Activated CD4-positive, alpha-beta T cell treated with anti-CD3 and anti-CD28 coated beads, Interleukin-2, amount 10 ng/mL, durations not matched to agents 24 days and 14 days (primary cell): Measurements from ENCODE around the gene COMT. TPM values are rescaled to one million over a fixed set of nuclear protein-coding genes. Genes with fewer than 3 reads are reported as not detected.
"Not testable (repeated sequence)": the region's sequence is repeated elsewhere in the genome, so short reads cannot be mapped to it uniquely, and the experiment has no call there.

Source experiments
- DNase-seq: peaks from one replicate; pipeline ENCODE4 v3.0.0; 2022
- H3K27ac Mint-ChIP-seq: one replicate; pipeline ENCODE4 v1.8.0; 2022; ENCODE audit warnings: mild to moderate bottlenecking, mixed read lengths
- H3K27me3 Mint-ChIP-seq: one replicate; pipeline ENCODE4 v1.8.0; 2022; ENCODE audit warnings: mixed read lengths
- H3K36me3 Mint-ChIP-seq: one replicate; pipeline ENCODE4 v1.8.0; 2022; ENCODE audit warnings: low read depth, mild to moderate bottlenecking, mixed read lengths
- H3K4me1 Mint-ChIP-seq: one replicate; pipeline ENCODE4 v1.8.0; 2021; ENCODE audit warnings: mixed read lengths
- H3K4me3 Mint-ChIP-seq: one replicate; pipeline ENCODE4 v1.8.0; 2022; ENCODE audit warnings: mild to moderate bottlenecking, moderate library complexity, mixed read lengths
- H3K9me3 Mint-ChIP-seq: one replicate; pipeline ENCODE4 v1.8.0; 2021; ENCODE audit warnings: mixed read lengths
- intact Hi-C: fragments of 100-400 bp; cut with micrococcal nuclease; formaldehyde crosslinking; loops from one replicate; pipeline ENCODE4 v1.15.1; 2023
- total RNA-seq: library from RNA; stranded (reverse); gene quantifications from 2 replicates; pipeline ENCODE4 v1.2.3, GENCODE V29; 2022

Gene COMT
- total RNA-seq, 1 donor from 2014 or later: 110 TPM

DNA sequence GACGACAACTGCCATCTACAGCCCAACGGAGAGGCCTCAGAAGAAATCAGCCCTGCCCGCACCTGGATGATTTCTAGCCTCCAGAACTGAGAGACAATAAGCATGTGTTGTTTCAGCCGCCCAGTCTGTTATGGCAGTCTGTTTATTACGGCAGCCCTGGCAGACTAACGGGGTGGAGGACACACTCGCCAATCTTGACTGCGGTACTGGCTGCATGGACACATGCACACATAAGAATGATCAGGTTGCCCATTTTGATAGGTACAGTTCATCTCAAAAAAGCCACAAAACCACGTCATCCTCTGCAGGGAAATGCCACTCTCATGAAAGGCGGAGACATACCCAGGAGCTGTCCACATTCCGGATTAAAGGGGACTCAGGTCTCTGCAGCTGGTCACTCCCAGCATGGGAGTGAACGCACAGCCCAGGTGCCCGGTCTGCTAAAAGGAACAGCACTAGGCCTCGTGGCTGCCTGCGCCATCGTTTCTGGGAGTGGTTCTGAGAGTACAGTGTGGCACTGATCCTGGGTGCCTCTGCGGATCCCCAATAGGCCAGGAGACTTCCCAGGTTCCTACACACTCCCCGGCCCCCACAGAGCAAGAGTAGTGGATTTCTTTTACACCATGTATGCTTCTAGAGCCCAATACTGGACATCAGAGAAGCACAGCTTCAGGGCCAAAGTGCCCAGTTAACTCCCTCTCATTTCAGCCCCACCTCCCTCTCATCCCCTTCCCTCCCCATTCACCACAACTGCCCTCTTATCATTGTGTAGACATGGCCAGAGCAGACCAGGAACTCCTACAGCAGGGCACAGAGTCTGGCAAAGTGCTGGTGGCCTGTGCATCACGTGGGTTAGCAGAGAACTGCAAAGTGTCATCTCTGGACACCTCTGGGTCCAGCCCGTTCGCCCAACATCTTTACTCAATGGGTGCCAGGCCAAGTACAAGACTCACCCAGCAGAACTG lies 11.7 kb upstream of the COMT start:
- Mint-ChIP-seq H3K27me3 (no peaks in the 10 kb centered on the region), H3K36me3 (no peaks in the 10 kb centered on the region), H3K9me3 (no peaks in the 10 kb centered on the region), H3K27ac (no peak overlapping the region), H3K4me1 (no peaks in the 10 kb centered on the region), H3K4me3 (no peak overlapping the region)
- intact Hi-C loops: no loop called here
- DNase-seq: no peak

DNA sequence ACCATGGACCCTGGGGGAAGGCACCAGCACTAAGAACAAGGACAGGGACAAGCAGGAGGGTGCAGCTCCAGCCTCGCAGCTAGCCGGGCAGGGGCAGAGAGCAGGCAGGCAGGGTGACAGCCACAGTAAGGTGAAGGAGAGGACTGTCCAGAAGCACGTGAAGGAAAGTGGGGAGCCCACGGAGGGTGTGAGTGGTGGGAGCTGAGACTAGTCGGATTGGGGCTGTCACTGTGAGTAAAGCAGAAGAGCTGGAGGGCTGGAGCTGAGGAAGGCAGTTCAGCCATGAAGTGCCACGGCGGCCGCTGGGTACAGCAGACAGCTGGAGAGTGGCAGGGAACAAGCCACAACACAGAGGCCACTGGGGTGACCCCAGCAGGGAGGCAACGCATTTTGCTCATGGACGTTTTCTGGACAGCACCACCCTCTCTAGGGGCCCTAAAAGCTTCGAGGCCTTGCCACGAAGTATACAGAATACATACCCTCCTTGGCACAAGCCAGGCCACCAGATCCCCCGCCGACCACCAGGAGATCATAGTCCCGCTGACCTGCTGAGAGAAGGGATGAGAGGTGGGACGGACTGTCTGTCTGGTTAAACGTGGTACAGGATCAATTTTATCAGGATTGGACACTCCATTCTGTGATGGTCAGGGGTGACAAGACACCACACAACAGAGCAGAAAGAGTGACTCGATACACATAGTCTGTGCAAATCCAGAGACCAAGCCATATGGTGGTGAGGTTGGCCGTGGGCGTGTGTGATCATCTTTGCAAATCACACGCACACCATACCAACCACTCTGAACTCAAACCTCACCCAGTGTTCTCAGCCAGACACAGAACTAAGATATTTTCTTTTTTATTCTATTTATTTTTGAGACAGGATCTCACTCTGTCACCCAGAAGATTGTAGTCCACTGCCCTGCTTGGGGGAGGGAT lies 10.8 kb upstream of the COMT start:
- Mint-ChIP-seq H3K4me1 (no peaks in the 10 kb centered on the region), H3K36me3 (peaks cover 6% of the 10 kb centered on the region), H3K4me3 (no peak overlapping the region), H3K27ac (no peak overlapping the region), H3K9me3 (no peaks in the 10 kb centered on the region), H3K27me3 (no peaks in the 10 kb centered on the region)
- no peak for DNase-seq
- intact Hi-C loops: no loop called here

DNA sequence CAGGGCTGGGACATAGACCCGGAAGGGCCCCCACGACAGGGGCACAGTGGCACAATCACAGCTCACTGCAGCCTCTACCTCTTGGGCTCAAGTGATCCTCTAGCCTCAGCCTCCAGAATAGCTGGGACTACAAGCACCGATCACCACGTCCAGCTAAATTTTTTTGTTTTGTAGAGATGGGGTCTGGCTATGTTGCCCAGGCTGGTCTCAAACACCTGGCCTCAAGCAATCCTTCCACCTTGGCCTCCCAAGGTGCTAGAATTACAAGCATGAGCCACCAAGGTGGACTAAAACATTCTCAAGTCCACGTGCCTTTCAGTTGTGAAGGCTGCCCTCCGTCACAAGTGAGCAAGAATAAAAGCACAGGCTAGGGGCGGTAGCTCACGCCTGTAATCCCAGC lies 10.1 kb upstream of the COMT start:
- intact Hi-C loops: no loop called here
- H3K4me3 Mint-ChIP-seq: no peak overlapping the region
- no peaks in the 10 kb centered on the region for H3K4me1 Mint-ChIP-seq
- no peak overlapping the region for H3K27ac Mint-ChIP-seq
- no peaks in the 10 kb centered on the region for H3K27me3 Mint-ChIP-seq
- peaks cover 11% of the 10 kb centered on the region for H3K36me3 Mint-ChIP-seq
- H3K9me3 Mint-ChIP-seq: peaks cover 4% of the 10 kb centered on the region
- no peak for DNase-seq

DNA sequence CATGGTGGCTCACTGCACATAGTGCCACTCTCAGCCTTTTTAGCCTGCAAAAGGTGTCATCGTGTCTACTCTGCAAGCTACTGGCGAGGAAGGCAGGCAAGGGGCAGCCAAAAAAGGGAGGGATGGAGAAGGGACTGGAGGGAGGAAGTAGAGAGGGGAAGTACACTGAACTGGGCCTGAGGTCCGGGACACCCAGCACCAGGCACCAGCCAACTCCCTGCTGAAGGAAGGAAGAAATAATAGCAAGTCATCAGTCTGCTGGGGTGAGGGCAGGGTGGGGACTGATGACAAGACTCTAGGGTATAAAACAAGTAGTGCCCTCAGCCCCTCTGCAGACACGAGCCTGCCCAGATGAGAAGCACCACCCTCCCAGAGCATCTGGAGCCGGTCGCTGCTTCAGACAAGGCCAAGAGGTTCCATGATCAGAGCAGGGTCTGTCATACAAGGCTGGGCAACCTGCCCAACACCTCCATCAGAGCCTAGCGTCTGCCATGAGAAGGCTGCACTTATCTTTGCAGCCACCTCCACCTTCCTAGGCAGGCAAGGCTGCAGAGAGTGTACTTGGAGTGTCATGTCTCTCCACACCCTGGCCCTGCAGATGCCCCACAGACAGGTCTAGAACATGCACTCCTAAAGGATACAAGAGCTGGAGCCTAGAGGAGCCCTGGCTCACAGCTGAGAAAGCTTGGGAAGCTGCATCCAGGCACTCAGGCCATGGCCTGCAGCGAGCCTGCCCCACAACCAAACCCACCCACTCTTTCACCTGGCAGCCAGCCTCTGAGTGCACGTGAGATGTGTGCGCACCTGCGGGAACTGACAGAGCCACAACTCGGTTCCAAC lies 9.0 kb upstream of the COMT start:
- H3K27me3 Mint-ChIP-seq: no peaks in the 10 kb centered on the region
- no peaks in the 10 kb centered on the region for H3K4me1 Mint-ChIP-seq
- H3K9me3 Mint-ChIP-seq: peaks cover 6% of the 10 kb centered on the region
- peaks cover 18% of the 10 kb centered on the region for H3K36me3 Mint-ChIP-seq
- H3K4me3 Mint-ChIP-seq: no peak overlapping the region
- DNase-seq: no peak
- intact Hi-C loops: no loop called here
- no peak overlapping the region for H3K27ac Mint-ChIP-seq

DNA sequence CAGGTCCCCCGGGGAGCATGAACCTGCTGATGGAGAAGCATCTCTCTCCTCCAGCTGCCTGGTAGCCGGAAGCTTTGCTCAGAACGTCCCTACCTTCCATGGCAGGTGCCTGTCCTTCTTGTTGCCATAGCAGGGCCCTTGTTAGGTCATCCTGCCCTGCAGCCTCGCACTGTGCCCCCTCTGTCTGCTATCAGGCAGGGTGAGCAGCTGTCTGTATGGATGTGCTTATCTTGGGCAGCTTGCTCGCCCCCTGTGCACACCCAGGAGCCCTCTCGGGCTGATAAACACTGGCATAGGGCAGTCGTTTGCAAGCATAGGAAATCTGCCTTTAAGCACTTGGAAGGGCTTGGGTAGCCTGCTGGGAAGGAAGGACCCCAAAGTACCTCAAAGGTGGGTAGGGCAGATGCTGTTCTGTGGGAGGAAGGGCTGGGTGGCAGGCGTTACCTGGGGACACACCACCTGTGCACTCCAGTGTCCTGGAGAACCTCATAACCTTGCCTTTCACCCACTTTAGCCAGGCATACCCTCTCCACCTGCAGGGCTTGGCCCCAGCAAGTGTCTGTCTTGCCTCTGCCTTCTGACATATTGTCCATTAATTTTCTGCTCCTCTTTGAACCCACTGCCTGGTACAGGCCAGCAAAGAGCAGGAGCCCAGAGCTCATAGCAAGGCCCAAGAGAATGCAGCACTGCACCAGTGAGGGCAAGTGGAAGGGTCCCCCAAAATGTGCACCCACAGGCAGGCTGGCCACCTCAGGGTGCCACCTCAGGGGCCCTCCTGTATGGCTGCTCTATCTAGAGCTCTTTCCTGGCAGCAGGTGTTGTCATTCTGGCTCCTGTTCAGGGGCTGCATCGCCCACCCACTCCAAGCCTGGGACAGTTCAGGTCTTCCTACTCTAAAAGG lies 8.0 kb upstream of the COMT start:
- H3K27ac Mint-ChIP-seq: no peak overlapping the region
- no peak overlapping the region for H3K4me3 Mint-ChIP-seq
- peaks cover 6% of the 10 kb centered on the region for H3K9me3 Mint-ChIP-seq
- no peaks in the 10 kb centered on the region for H3K27me3 Mint-ChIP-seq
- no peak for DNase-seq
- intact Hi-C loops: no loop called here
- no peaks in the 10 kb centered on the region for H3K4me1 Mint-ChIP-seq
- peaks cover 20% of the 10 kb centered on the region for H3K36me3 Mint-ChIP-seq

DNA sequence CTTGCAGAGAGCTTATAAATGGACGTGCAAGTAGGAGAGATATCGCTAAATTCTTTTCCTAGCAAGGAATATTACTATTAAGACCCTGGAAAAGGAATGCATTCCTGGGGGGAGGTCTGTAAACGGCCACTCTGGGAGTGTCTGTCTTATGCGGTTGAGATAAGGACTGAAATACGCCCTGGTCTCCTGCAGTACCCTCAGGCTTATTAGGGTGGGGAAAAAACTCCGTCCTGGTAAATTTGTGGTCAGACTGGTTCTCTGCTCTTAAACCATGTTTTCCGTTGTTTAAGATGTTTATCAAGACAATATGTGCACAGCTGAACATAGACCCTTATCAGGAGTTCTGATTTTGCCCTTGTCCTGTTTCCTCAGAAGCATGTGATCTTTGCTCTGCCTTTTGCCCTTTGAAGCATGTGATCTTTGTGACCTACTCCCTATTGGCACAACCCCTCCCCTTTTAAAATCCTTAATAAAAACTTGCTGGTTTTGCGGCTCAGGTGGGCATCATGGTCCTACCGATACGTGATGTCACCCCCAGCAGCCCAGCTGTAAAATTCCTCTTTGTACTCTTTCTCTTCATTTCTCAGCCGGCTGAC lies 6.4 kb upstream of the COMT start:
- H3K9me3 Mint-ChIP-seq, H3K4me1 Mint-ChIP-seq, DNase-seq, H3K4me3 Mint-ChIP-seq, intact Hi-C loops, H3K27me3 Mint-ChIP-seq, H3K27ac Mint-ChIP-seq: not testable (repeated sequence)
- H3K36me3 Mint-ChIP-seq: peaks cover 20% of the 10 kb centered on the region

DNA sequence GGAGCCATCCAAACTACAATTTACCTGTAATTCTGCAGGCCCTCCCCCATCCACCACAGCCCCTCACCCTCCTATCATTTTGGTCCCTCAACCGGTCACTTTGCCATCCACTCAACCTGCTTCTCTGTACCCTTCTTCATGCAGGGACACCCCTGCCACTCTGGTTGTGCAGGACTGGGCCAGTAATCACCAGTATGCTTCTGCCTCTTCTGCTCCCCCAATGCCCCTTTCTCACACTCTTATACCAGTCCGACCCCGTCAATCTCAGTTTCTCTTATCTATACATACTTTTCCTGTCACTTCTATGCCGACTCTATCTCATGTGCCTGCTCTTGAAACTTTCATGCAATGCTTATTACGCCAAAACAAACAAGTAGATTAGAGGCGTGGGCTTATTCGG lies 5.1 kb upstream of the COMT start:
- peaks cover 8% of the 10 kb centered on the region for H3K4me1 Mint-ChIP-seq
- intact Hi-C loops: no loop called here
- H3K4me3 Mint-ChIP-seq: no peak overlapping the region
- H3K36me3 Mint-ChIP-seq: peaks cover 20% of the 10 kb centered on the region
- no peak for DNase-seq
- H3K27me3 Mint-ChIP-seq: no peaks in the 10 kb centered on the region
- peaks cover 6% of the 10 kb centered on the region for H3K9me3 Mint-ChIP-seq
- H3K27ac Mint-ChIP-seq: no peak overlapping the region

DNA sequence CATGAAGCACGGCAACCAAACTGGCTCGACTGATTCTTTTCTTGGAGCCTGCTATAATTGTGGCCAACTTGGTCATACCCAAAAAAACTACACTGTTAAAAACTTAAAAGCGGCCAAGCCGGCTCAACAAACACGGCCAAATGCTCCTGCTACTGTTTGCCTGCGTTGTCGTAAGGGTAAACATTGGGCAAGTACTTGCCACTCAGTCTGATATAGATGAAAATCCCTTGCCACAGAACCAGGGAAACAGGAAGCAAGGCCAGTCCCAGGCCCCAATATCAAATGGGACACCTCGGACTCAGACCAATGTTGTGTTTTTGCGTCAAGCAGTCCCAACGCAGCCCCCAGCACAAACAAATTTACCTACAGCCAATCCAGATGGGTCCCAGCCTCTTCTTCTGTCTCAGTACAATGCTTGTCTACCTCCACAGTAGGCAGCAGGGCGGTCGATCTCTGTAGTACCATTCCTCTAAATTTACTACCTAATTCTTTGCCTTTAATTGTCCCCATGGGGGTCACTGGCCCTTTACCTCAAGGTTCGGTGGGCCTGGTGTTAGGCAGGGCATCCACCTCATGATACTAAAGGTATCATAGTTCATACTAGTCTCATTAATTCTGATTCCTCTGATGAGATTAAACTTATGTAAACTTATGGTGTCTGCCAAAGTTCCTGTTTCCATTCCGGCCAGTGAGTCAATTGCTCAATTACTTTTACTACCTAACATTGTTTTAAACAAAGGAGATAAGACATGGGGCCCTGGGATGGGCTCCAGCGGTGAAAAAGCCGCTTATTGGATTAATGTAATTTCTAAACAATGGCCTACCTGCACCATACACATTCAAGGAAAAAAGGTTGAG lies 3.7 kb upstream of the COMT start:
- intact Hi-C loops: no loop called here
- Mint-ChIP-seq H3K36me3 (peaks cover 22% of the 10 kb centered on the region), H3K4me1 (peaks cover 14% of the 10 kb centered on the region), H3K27ac (no peak overlapping the region), H3K4me3 (no peak overlapping the region), H3K27me3 (no peaks in the 10 kb centered on the region), H3K9me3 (peaks cover 6% of the 10 kb centered on the region)
- DNase-seq: no peak

DNA sequence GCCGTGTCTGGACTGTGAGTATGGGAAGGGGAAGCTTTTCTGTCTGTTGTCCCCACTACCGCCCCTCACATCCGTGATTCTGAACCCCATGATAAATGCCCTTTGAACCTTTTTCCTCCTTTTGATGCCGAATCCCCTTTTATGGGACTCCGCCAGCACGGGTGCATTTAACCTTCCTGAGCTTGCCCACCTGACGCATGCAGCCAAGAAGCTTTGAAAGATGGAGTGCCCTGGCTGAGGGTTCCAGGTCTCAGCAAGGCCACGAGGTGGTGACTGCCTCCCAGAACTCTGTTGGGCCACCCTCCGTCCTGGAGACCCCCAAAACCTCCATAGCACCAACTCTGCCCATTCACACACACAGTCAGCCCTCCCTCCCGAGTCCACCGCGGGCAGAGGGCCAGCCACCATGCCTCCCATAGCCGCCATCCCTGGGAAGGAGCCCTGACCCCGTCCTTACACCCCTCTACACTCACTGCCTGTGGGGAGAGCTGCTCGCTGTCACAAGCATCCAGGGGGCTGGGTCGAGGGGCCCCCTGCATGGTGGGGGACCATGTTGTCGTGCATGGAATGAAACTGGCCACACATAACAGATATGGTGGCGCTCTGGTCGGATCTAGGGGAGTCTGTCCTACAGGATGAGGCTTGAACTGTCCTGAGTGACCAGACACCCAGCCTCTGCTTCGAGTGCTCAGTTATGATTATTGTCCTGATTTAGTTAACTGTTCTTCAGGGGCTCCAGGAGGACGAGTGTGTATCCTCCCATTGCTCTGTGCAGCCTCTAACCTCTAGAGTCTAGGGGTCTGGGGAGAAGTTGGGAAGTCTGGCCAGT lies 822 bp upstream of the COMT start:
- intact Hi-C loops: loop anchor here (1.0 kb wide), 1 partner anchor 85 kb away; no protein-coding TSS in a partner anchor
- Mint-ChIP-seq H3K9me3 (peaks cover 6% of the 10 kb centered on the region), H3K27ac (peak overlapping the region; percentile 79), H3K27me3 (no peaks in the 10 kb centered on the region), H3K36me3 (peaks cover 22% of the 10 kb centered on the region), H3K4me1 (peaks cover 25% of the 10 kb centered on the region), H3K4me3 (peak overlapping the region; percentile 97)
- DNase-seq: no peak

DNA sequence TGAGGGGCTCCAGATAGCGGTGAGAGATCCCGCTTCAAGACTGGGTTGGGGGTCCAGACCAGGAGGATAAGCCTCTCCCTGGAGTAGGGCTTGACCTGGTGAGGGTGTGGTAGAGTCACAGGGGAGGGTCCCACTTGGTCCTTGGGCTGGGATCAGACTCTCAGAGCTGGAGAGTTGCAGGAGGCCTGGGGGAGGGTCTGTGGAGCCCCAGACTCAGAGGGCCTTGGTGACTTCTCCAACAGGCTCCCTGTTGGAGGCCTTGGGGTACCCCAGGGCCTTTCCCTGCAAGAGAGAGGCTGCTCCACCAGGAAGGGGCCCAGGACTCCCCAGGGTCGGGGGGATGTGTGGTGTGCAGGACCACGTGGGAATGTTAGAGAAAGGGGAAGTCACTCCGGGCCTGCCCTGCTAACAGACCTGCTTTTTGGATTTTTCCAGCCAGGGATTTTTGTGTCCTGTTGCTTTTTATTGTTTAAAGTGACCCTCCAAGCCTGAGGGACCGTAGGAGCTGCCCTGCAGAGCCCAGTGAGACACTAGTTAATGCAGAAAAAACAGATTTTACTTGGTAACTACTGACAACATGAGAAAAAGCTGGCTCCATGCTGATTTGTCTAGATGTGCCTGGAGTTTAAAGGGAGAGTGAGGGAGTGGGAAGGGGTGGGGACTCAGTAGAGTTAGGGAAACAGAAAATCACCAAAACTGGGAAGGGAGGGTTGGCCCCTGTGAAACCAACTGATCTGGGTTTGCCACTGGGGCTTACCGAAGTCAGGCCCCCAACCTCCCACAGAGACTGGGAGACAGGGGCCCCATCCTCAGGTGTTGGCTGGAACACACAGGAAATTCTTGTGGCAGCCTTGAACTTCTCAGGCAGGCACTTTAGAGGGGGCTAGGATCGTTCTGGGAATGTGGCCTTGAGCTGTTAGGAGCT lies 847 bp downstream of the COMT start:
- intact Hi-C loops: no loop called here
- peak; percentile 71 for DNase-seq
- Mint-ChIP-seq H3K9me3 (no peaks in the 10 kb centered on the region), H3K4me1 (peaks cover 31% of the 10 kb centered on the region), H3K27me3 (no peaks in the 10 kb centered on the region), H3K36me3 (peaks cover 13% of the 10 kb centered on the region), H3K4me3 (peak overlapping the region; percentile 97), H3K27ac (peak overlapping the region; percentile 90)
